Stimulated activated CD4-positive, alpha-beta T cell treated with anti-CD3 and anti-CD28 coated beads, Interleukin-15, amount 100 ng/mL, for 48 hours (primary cell): ENCODE data around the gene ST6GALNAC1.
A peak's percentile ranks its signal among the peaks of the same experiment; 100 is the strongest.

ENCODE experiments used
- DNase-seq, 2 donors: peaks; one replicate each; pipeline ENCODE4 v3.0.0-alpha.2; 2020; ENCODE audit warnings: low read depth in 2 of 2

The ST6GALNAC1 gene, protein sequence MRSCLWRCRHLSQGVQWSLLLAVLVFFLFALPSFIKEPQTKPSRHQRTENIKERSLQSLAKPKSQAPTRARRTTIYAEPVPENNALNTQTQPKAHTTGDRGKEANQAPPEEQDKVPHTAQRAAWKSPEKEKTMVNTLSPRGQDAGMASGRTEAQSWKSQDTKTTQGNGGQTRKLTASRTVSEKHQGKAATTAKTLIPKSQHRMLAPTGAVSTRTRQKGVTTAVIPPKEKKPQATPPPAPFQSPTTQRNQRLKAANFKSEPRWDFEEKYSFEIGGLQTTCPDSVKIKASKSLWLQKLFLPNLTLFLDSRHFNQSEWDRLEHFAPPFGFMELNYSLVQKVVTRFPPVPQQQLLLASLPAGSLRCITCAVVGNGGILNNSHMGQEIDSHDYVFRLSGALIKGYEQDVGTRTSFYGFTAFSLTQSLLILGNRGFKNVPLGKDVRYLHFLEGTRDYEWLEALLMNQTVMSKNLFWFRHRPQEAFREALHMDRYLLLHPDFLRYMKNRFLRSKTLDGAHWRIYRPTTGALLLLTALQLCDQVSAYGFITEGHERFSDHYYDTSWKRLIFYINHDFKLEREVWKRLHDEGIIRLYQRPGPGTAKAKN

GRCh38 chr17:76643553-76644148 is at the start of gene ST6GALNAC1:
ST6GALNAC1 (minus strand) TSS chr17:76643757; CDS start chr17:76643638, 119 bp downstream.
- DNase-seq, result no peak

GRCh38 chr17:76691379-76692191 is 48.0 kb upstream of the ST6GALNAC1 start:
- DNase-seq, result no peak

- no peak for DNase-seq
Measured at GRCh38 chr17:76690596-76691280, 47.2 kb upstream of the ST6GALNAC1 start.

DNA sequence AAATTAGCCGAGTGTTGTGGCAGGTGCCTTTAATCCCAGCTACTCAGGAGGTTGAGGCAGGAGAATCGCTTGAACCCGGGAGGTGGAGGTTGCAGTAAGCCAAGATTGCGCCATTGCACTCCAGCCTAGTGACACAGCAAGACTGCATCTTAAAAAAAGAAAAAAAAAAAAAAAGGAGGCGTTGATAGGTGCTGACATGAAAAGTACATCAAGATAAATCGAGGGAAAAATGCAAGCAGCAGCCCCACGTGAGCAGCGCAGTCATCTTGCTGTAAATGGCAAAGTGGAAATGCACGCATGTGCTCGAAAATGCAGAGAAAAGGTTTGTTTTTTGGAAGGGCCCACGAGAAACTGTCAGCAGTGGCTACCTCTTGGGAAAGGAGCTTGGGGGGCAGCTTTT is 46.3 kb upstream of the ST6GALNAC1 start:
- DNase-seq, result no peak

DNA sequence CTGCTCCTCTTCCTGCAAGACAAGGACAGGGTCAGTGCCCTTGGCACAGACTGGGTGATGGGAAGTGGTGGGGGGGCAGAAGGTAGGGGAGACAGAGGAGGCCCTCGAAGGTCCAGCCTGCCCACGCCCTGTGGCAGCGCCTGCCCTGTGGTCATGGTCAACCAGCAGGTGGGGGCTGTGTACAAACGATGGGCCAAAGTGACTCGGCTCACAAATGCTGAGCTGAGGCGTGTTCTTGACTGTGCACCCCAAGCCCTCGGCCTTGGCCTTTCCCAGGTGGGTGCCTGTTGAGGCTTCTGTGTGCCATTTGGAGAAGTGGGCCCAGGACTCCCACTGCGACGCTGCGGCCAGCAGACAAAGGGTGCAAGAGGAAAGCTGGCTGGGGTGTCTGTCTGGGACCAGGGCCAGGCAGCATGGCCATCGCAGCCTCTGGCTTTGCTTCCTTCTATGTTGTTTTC is 44.6 kb upstream of the ST6GALNAC1 start:
- no peak for DNase-seq

DNA sequence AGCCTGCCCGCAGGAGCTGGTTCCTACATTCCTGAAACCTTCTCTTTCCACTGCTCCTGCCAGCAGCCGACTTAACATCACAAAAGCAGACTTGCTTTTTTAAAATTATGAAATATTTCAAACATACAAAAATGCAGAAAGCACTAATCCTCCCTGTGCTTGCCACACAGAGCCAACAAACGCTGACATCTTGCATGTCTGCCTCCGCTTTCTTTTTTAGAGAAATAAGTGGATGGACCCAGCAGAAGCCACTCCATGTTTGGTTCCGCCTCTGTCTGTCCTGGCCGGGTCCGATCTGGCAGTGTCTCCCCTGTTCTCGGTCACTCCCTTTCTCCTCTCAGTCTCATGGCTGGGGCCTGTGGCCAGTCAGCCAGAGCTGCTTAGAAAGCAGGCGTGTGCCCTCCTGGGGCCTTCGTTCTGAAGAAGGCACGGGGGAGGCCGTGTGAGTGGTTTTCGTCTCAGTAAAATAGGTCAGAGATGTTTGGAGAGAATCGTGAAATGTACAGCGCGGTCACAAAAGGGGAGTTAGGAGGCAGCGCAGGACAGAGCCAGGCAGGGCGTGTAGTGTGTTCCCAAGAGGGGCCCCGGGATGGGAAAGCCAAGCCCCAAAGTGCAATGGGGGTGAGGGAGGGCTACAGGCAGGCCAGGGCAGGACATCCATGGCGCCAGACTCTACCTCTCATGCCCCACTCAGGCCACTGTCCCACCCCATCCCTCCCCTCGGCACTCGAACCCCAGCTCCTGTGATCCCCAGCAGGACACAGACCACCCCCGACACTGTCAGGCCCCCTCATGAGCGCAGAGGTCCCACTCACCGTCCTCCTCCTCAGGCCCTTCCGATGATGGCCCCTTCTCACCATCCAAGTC is 44.0 kb upstream of the ST6GALNAC1 start:
- no peak for DNase-seq

DNA sequence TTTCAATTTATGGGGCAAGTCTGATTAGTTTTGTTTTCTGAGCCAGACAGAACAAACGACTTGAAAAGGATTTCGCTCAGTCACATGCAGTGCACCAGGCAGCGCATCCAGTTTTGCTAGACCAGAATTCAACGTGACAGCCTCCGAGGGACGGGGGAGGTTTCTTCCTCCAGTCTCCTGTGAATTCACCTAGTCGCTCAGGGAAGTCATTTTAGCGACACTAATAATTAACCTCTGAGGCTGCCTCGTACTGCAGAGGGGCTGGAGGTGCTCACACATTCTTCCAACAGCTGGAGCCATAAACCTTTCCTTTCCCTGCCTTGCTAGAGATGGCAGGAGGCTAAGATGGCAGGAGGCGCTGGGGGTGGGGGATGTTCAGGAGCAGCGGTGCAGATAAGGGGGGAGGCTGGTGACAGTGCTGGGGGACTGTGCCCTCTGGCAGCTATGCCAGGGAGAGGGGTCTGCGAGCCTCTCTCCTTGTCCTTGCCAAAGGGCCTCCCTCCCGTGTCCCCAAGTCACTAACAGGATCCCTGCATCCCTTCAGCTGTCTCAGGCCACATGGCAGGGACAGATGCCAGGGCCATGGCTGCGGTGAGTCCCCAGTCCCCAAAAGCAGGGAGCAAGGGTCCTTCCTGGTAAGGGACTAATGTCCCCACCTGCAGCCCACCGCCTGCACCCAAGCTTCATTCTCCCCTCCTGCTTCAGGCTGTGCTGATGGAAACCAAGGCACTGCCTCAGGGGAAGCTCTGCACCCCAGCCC is 43.2 kb upstream of the ST6GALNAC1 start:
- no peak for DNase-seq

DNA sequence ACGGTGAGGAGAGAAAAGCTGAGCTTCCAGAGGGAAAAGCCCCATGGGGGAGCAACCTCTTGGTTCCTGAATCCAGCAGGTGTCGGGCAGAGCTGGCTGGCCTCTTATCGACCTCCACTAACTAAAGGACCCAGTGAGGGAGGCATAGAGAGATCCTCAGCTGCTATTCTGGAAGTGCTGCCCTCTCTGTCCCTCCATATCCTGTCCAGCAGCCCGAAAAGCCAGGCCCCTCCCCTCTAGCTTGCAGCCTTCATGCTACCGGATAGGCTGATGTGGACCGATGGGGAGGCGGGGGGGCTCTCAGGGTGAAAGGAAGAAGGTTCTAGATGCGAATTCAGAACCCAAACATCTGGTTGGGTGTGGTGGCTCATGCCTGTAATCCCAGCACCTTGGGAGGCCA is 42.3 kb upstream of the ST6GALNAC1 start:
- DNase-seq, result no peak

- DNase-seq, result no peak
Measured at GRCh38 chr17:76685366-76685765, 41.8 kb upstream of the ST6GALNAC1 start.

GRCh38 chr17:76684756-76685155 is 41.2 kb upstream of the ST6GALNAC1 start:
- DNase-seq, result no peak

DNA sequence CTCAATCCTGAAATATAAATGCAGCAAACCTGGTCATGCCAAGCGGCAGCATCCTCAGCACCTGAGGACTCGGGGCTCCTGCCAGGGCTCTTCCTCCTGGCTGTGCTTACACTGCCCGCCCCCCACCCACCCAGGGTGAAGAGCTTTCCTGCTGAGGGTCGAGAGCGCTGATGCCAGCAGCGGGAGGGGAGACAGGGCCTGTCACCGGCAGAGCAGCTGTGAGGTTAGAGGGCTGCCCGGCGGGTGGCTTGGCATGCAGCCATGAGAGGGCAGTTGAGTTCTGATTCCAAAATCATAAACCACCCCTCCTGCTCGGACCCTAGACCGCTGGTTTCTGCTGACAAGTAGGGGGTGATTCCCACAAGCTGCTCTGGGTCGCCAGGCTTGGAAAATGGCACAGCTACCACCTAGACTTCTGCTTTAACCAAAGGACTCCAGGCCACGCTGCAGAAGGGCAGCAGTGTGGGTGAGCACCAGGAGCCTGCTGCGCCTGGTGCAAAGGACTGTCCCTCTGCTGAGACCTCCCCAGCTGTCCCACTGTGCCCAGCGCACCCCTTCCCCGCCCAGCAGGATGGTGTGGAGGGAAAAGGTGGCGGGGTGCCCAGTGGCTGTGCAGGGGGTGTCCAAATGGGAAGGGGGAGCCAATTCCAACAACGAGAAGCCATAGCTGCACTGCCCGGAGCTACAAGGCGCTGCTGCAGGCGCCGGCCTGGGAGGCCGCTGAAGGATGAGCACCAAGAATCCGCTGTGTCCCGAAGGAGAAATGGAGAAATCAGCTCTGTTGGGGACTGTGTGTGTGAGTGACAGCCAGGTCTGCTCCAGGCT is 40.6 kb upstream of the ST6GALNAC1 start:
- no peak for DNase-seq

DNA sequence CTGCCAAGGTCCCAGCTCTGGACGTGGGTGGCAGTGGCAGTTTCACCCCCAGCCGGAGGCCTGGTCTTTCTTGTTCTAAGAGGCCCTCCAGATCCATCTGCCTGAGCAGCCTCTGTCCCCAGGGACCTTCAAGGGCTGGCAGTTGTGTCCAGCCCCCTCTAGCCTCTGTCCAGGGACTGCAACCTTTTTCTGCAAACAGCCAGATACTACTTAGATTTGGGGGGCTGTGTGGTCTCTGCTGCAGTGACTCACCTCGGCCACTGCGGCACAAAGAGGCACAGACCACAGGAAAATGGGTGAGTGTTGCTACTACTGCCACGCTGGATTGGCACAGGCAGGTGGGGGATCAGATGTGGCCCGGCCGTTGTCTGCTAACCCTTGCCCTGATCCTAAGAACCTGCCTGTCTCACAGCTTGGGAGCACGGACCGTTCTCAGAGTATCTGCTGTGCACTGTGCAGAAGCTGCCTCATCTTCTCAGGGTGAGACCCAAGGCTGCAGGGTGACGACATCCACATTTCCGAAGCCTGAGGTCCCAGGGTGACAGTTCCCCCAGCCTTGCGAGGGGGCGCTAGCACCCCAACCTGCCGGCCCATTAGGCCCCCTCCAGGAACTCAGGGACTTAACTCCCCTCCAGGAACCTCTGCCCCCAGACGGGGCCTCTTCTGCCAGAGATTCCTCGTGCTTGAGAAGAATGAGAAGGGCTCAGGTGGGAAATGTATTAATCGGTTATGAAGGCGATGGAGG is 39.6 kb upstream of the ST6GALNAC1 start:
- DNase-seq, result no peak

GRCh38 chr17:76682296-76682695 is 38.7 kb upstream of the ST6GALNAC1 start:
- no peak for DNase-seq

DNA sequence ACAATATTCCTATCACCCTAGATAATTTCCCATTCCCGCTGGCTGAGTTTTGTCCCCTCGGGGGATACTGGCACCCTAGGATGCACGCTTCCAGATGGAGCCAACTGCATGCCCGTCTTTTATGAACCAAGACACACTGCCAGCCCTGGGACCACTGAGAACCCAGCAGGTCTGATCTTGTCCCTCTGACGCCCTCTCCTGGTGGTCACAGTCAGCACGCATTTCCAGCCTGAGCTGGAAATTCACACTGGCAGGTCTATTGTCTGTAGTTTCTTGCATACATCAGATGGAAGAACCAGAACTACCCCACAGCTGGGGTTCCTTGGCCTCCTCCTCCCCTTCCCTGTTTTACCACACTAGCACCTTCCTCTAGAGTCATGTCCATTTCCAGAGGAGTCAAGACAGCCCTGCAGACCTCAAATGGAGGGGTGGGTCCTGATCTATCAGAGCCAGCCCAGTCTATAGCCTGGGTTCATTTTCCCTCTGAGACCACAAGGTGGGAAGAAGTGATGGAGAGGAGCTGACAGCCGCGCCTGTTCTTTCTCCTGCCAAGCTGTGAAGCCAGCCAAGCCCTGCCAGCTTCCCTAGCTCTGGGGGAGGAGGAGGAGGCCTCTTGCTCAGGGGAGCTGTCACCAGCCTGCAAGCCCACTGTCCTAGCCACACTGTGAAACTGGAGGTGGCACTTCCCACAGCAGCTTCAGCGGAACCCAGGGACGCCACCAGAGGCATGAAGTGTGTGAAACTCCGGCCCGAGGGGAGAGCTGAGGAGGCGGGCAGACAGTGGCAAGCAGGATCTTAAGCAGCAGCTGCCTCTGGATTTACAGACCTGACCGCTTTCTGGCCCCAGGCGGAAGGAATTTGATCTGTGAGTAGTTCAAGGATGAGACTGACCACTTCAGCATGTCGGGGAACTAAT is 37.9 kb upstream of the ST6GALNAC1 start:
- DNase-seq, result peak; percentile 38 to 56

DNA sequence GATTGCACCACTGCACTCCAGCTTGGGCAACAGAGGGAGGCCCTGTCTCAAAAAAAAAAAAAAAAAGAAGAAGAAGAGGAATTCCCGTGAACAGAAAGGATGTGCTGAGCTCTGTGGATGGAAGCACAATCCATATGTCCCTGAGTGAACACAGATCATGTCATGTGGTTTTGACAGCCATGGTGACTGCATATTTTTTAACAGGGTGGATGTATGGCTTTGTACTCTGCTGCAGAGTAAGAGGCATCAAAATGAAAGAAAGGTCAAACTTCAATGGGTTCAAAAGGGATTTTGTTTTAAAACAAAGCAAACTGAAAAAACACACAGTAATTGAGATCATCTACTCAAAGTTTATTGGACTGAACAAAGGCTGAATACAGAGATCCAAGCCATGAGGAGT is 35.7 kb upstream of the ST6GALNAC1 start:
- DNase-seq, result no peak

DNA sequence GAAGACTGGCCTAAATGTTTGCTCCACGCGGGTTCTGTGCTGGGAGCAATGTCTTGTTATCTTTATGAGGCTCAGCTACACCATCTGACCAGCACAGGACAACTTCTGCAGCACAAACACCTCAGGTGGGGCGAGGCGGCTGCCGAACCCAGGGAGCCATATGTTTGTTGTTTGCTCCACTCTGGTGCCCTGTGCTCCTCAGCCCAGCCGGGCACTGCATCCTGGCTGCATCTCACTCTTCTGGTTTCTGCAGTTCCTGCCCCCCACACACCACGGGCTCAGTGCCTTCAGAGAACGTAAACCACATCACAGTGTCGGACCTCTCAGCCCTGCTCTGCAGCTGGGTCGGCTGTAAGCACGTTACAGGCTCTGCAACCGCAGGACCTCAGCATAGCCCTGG is 34.8 kb upstream of the ST6GALNAC1 start:
- no peak for DNase-seq

- no peak for DNase-seq
Measured at GRCh38 chr17:76677406-76677805, 33.8 kb upstream of the ST6GALNAC1 start.
